IPS DF 6.9 (cell line): Measurements from ENCODE around the gene TUFT1.
"Not testable (repeated sequence)": the region's sequence is repeated elsewhere in the genome, so short reads cannot be mapped to it uniquely, and the experiment has no call there.

ENCODE experiments used
- DNase-seq: peaks from one replicate; pipeline ENCODE4 v3.0.0-alpha.2; 2013; ENCODE audit warnings: low read depth, low spot score
- H3K27ac ChIP-seq: one replicate; pipeline ENCODE4 v1.5.1; 2013; ENCODE audit warnings: low read length, control low read depth
- H3K27me3 ChIP-seq: 2 replicates; pipeline ENCODE4 v1.6.1; 2013; ENCODE audit warnings: mild to moderate bottlenecking, low read length; ENCODE audit not compliant: control insufficient read depth, insufficient read depth
- H3K36me3 ChIP-seq: 2 replicates; pipeline ENCODE4 v1.6.1; 2013; ENCODE audit warnings: low read length; ENCODE audit not compliant: control insufficient read depth, insufficient read depth
- H3K4me1 ChIP-seq: 2 replicates; pipeline ENCODE4 v1.6.1; 2013; ENCODE audit warnings: low read length; ENCODE audit not compliant: control insufficient read depth, insufficient read depth
- H3K4me3 ChIP-seq: 2 replicates; pipeline ENCODE4 v1.5.1; 2013; ENCODE audit warnings: mild to moderate bottlenecking, low read length
- H3K9me3 ChIP-seq: 2 replicates; pipeline ENCODE4 v1.6.1; 2013; ENCODE audit warnings: low read length, inconsistent platforms; ENCODE audit not compliant: control insufficient read depth, insufficient read depth
- WGBS: extraction: QIAGEN DNeasy Blood & Tissue Kit; methylation state at CpG from one replicate; pipeline ENCODE4 v1.1.7; 2013; ENCODE audit warnings: mixed read lengths, missing lambda C conversion rate; ENCODE audit not compliant: insufficient read length, insufficient coverage; 5-methylcytosine and 5-hydroxymethylcytosine counted together

TUFT1 gene

GRCh38 chr1:151512801-151513625, 27.1 kb upstream of the TUFT1 start:
- peaks cover 12% of the 10 kb centered on the region for H3K4me1 ChIP-seq
- no peaks in the 10 kb centered on the region for H3K36me3 ChIP-seq
- H3K27ac ChIP-seq: peak overlapping the region; percentile 29
- no peak for DNase-seq
- no CpG with 5 or more reads among the region's 8 CpGs for WGBS
- H3K9me3 ChIP-seq: no peaks in the 10 kb centered on the region
- no peak overlapping the region; the same call in 1 of the 2 replicates for H3K4me3 ChIP-seq
- no peaks in the 10 kb centered on the region for H3K27me3 ChIP-seq

- H3K9me3 ChIP-seq: no peaks in the 10 kb centered on the region
- WGBS: no CpG with 5 or more reads among the region's 6 CpGs
These were observed 26.4 kb upstream of the TUFT1 start for GRCh38 chr1:151513626-151514121.

GRCh38 chr1:151514366-151514765, 25.7 kb upstream of the TUFT1 start:
- WGBS: no CpG with 5 or more reads among the region's 4 CpGs
- H3K4me1 ChIP-seq: peaks cover 12% of the 10 kb centered on the region
- DNase-seq: no peak
- no peak overlapping the region for H3K4me3 ChIP-seq
- no peaks in the 10 kb centered on the region for H3K9me3 ChIP-seq
- H3K27me3 ChIP-seq: no peaks in the 10 kb centered on the region
- peaks cover 6% of the 10 kb centered on the region; the same call in 1 of the 2 replicates for H3K36me3 ChIP-seq
- no peak overlapping the region for H3K27ac ChIP-seq

More at GRCh38 chr1:151513626-151514121, 26.4 kb upstream of the TUFT1 start:
- Histone ChIP-seq H3K27ac (peak overlapping the region; percentile 29), H3K4me1 (peaks cover 12% of the 10 kb centered on the region), H3K27me3 (no peaks in the 10 kb centered on the region), H3K4me3 (no peak overlapping the region), H3K36me3 (no peaks in the 10 kb centered on the region; the same call in 1 of the 2 replicates)
- no peak for DNase-seq

GRCh38 chr1:151515265-151515664, 24.8 kb upstream of the TUFT1 start:
- no CpG with 5 or more reads among the region's 4 CpGs for WGBS
- Histone ChIP-seq H3K9me3 (no peaks in the 10 kb centered on the region), H3K4me3 (no peak overlapping the region), H3K36me3 (peaks cover 6% of the 10 kb centered on the region; the same call in 1 of the 2 replicates), H3K27me3 (no peaks in the 10 kb centered on the region), H3K4me1 (peaks cover 12% of the 10 kb centered on the region), H3K27ac (no peak overlapping the region)
- DNase-seq: no peak

GRCh38 chr1:151516031-151516511, 24.0 kb upstream of the TUFT1 start:
- H3K36me3 ChIP-seq: peaks cover 9% of the 10 kb centered on the region
- no CpG with 5 or more reads among the region's 1 CpG for WGBS
- no peak overlapping the region for H3K27ac ChIP-seq
- no peaks in the 10 kb centered on the region for H3K9me3 ChIP-seq
- H3K4me3 ChIP-seq: no peak overlapping the region
- H3K4me1 ChIP-seq: peaks cover 12% of the 10 kb centered on the region
- no peak for DNase-seq
- no peaks in the 10 kb centered on the region for H3K27me3 ChIP-seq

GRCh38 chr1:151518431-151518830, 21.7 kb upstream of the TUFT1 start:
- DNase-seq: no peak
- H3K27ac ChIP-seq: no peak overlapping the region
- no peaks in the 10 kb centered on the region for H3K9me3 ChIP-seq
- no peaks in the 10 kb centered on the region for H3K27me3 ChIP-seq
- H3K36me3 ChIP-seq: peaks cover 12% of the 10 kb centered on the region
- H3K4me1 ChIP-seq: peaks cover 9% of the 10 kb centered on the region
- WGBS: no CpG with 5 or more reads among the region's 12 CpGs
- no peak overlapping the region for H3K4me3 ChIP-seq

GRCh38 chr1:151518936-151519335, 21.2 kb upstream of the TUFT1 start:
- Histone ChIP-seq H3K27ac (no peak overlapping the region), H3K27me3 (no peaks in the 10 kb centered on the region), H3K4me3 (no peak overlapping the region), H3K4me1 (peaks cover 5% of the 10 kb centered on the region; the same call in 1 of the 2 replicates), H3K36me3 (peaks cover 12% of the 10 kb centered on the region), H3K9me3 (no peaks in the 10 kb centered on the region)
- no CpG with 5 or more reads among the region's 15 CpGs for WGBS
- no peak for DNase-seq

GRCh38 chr1:151519667-151520066, 20.4 kb upstream of the TUFT1 start:
- no peaks in the 10 kb centered on the region for H3K9me3 ChIP-seq
- peaks cover 18% of the 10 kb centered on the region for H3K36me3 ChIP-seq
- 0 out of 2 replicates have a peak, but pooled peaks cover 2% of the 10 kb centered on the region for H3K4me1 ChIP-seq
- no peak for DNase-seq
- H3K4me3 ChIP-seq: no peak overlapping the region
- no CpG with 5 or more reads among the region's 2 CpGs for WGBS
- H3K27ac ChIP-seq: no peak overlapping the region
- no peaks in the 10 kb centered on the region for H3K27me3 ChIP-seq

- H3K36me3 ChIP-seq: peaks cover 20% of the 10 kb centered on the region
- H3K4me3 ChIP-seq: no peak overlapping the region
- H3K9me3 ChIP-seq: no peaks in the 10 kb centered on the region
- no peaks in the 10 kb centered on the region for H3K27me3 ChIP-seq
- DNase-seq: no peak
- 0 out of 2 replicates have a peak, but pooled peaks cover 2% of the 10 kb centered on the region for H3K4me1 ChIP-seq
- no CpG with 5 or more reads among the region's 4 CpGs for WGBS
- no peak overlapping the region for H3K27ac ChIP-seq
These were observed 19.8 kb upstream of the TUFT1 start for GRCh38 chr1:151520359-151520758.

GRCh38 chr1:151522427-151522826, 17.7 kb upstream of the TUFT1 start:
- not testable (repeated sequence) for H3K4me1 ChIP-seq, H3K9me3 ChIP-seq, H3K4me3 ChIP-seq, H3K27me3 ChIP-seq, DNase-seq, H3K27ac ChIP-seq
- no CpG with 5 or more reads among the region's 7 CpGs for WGBS
- peaks cover 20% of the 10 kb centered on the region for H3K36me3 ChIP-seq
